ENCODE data around the gene ATP13A2. TPM values are rescaled to one million over a fixed set of nuclear protein-coding genes. Genes with fewer than 3 reads are reported as not detected.

Gene ATP13A2
- polyA plus RNA-seq, 4 donors, result 14.6 to 33.7 (median 17.4) TPM

- DNase-seq, result no peak
- Histone ChIP-seq H3K9me3 (ENCODE audit: control insufficient read depth in 2 of 2, insufficient read depth in 1 of 2, low read depth in 1 of 2, low read length in 1 of 2) (no peaks in the 10 kb centered on the region), H3K4me1 (ENCODE audit: control insufficient read depth in 3 of 3, insufficient read depth in 2 of 3, low read depth in 1 of 3, low read length in 2 of 3) (no peaks in the 10 kb centered on the region), H3K4me3 (ENCODE audit: low read depth in 1 of 3, low read length in 3 of 3) (no peak overlapping the region), H3K27ac (ENCODE audit: low read depth in 1 of 3, low read length in 2 of 3) (no peak overlapping the region), H3K36me3 (ENCODE audit: control insufficient read depth in 3 of 3, insufficient read depth in 2 of 3, low read depth in 1 of 3, low read length in 3 of 3) (peaks cover 0 to 69% (median 7%) of the 10 kb centered on the region in 3 donors), H3K27me3 (ENCODE audit: control insufficient read depth in 3 of 3, insufficient read depth in 3 of 3, low read length in 3 of 3) (no peaks in the 10 kb centered on the region)
- 92 to 97% (median 95%) methylated on average over 9 of the region's 9 CpGs for WGBS, 3 donors
- no peak for FAIRE-seq
Observed at GRCh38 chr1:16992675-16993074, 19.1 kb downstream of the ATP13A2 start.

- H3K4me1 ChIP-seq (ENCODE audit: control insufficient read depth in 3 of 3, insufficient read depth in 2 of 3, low read depth in 1 of 3, low read length in 2 of 3), result no peaks in the 10 kb centered on the region
- no peak for DNase-seq
- WGBS, 3 donors, result 87 to 100% (median 94%) methylated on average over 6 to 12 of the region's 12 CpGs
- peaks cover 0 to 74% (median 7%) of the 10 kb centered on the region in 3 donors for H3K36me3 ChIP-seq (ENCODE audit: control insufficient read depth in 3 of 3, insufficient read depth in 2 of 3, low read depth in 1 of 3, low read length in 3 of 3)
- FAIRE-seq, result no peak
- no peaks in the 10 kb centered on the region for H3K9me3 ChIP-seq (ENCODE audit: control insufficient read depth in 2 of 2, insufficient read depth in 1 of 2, low read depth in 1 of 2, low read length in 1 of 2)
- H3K27ac ChIP-seq (ENCODE audit: low read depth in 1 of 3, low read length in 2 of 3), result no peak overlapping the region
- H3K4me3 ChIP-seq (ENCODE audit: low read depth in 1 of 3, low read length in 3 of 3), result no peak overlapping the region
- H3K27me3 ChIP-seq (ENCODE audit: control insufficient read depth in 3 of 3, insufficient read depth in 3 of 3, low read length in 3 of 3), result no peaks in the 10 kb centered on the region
Observed at GRCh38 chr1:16992102-16992501, 19.6 kb downstream of the ATP13A2 start.

GRCh38 chr1:16991571-16991970, 20.2 kb downstream of the ATP13A2 start:
- Histone ChIP-seq H3K27me3 (ENCODE audit: control insufficient read depth in 3 of 3, insufficient read depth in 3 of 3, low read length in 3 of 3) (no peaks in the 10 kb centered on the region), H3K4me1 (ENCODE audit: control insufficient read depth in 3 of 3, insufficient read depth in 2 of 3, low read depth in 1 of 3, low read length in 2 of 3) (no peaks in the 10 kb centered on the region), H3K36me3 (ENCODE audit: control insufficient read depth in 3 of 3, insufficient read depth in 2 of 3, low read depth in 1 of 3, low read length in 3 of 3) (peaks cover 1 to 75% (median 7%) of the 10 kb centered on the region in 3 donors), H3K9me3 (ENCODE audit: control insufficient read depth in 2 of 2, insufficient read depth in 1 of 2, low read depth in 1 of 2, low read length in 1 of 2) (no peaks in the 10 kb centered on the region), H3K4me3 (ENCODE audit: low read depth in 1 of 3, low read length in 3 of 3) (no peak overlapping the region), H3K27ac (ENCODE audit: low read depth in 1 of 3, low read length in 2 of 3) (no peak overlapping the region)
- DNase-seq (no peak), FAIRE-seq (no peak)
- 96 to 98% (median 97%) methylated on average over 12 of the region's 12 CpGs for WGBS, 3 donors

- no peak overlapping the region for H3K4me3 ChIP-seq (ENCODE audit: low read depth in 1 of 3, low read length in 3 of 3)
- DNase-seq (no peak), FAIRE-seq (no peak)
- 94 to 99% (median 94%) methylated on average over 22 of the region's 22 CpGs for WGBS, 3 donors
- no peaks in the 10 kb centered on the region for H3K9me3 ChIP-seq (ENCODE audit: control insufficient read depth in 2 of 2, insufficient read depth in 1 of 2, low read depth in 1 of 2, low read length in 1 of 2)
- no peaks in the 10 kb centered on the region for H3K4me1 ChIP-seq (ENCODE audit: control insufficient read depth in 3 of 3, insufficient read depth in 2 of 3, low read depth in 1 of 3, low read length in 2 of 3)
- no peak overlapping the region for H3K27ac ChIP-seq (ENCODE audit: low read depth in 1 of 3, low read length in 2 of 3)
- no peaks in the 10 kb centered on the region for H3K27me3 ChIP-seq (ENCODE audit: control insufficient read depth in 3 of 3, insufficient read depth in 3 of 3, low read length in 3 of 3)
- peaks cover 5 to 71% (median 11%) of the 10 kb centered on the region in 3 donors for H3K36me3 ChIP-seq (ENCODE audit: control insufficient read depth in 3 of 3, insufficient read depth in 2 of 3, low read depth in 1 of 3, low read length in 3 of 3)
Observed at GRCh38 chr1:16989676-16990391, 21.9 kb downstream of the ATP13A2 start.

GRCh38 chr1:16988210-16988609, 23.5 kb downstream of the ATP13A2 start:
- H3K4me1 ChIP-seq (ENCODE audit: control insufficient read depth in 3 of 3, insufficient read depth in 2 of 3, low read depth in 1 of 3, low read length in 2 of 3), result peaks cover 0 to under 1% (median 0%) of the 10 kb centered on the region in 3 donors
- H3K9me3 ChIP-seq (ENCODE audit: control insufficient read depth in 2 of 2, insufficient read depth in 1 of 2, low read depth in 1 of 2, low read length in 1 of 2), result no peaks in the 10 kb centered on the region
- DNase-seq, result no peak
- FAIRE-seq, result no peak
- WGBS, 3 donors, result 90 to 96% (median 91%) methylated on average over 12 to 13 of the region's 13 CpGs
- H3K4me3 ChIP-seq (ENCODE audit: low read depth in 1 of 3, low read length in 3 of 3), result no peak overlapping the region
- H3K36me3 ChIP-seq (ENCODE audit: control insufficient read depth in 3 of 3, insufficient read depth in 2 of 3, low read depth in 1 of 3, low read length in 3 of 3), result peaks cover 5 to 66% (median 11%) of the 10 kb centered on the region in 3 donors
- no peaks in the 10 kb centered on the region for H3K27me3 ChIP-seq (ENCODE audit: control insufficient read depth in 3 of 3, insufficient read depth in 3 of 3, low read length in 3 of 3)
- no peak overlapping the region for H3K27ac ChIP-seq (ENCODE audit: low read depth in 1 of 3, low read length in 2 of 3)

GRCh38 chr1:16986962-16987361, 24.8 kb downstream of the ATP13A2 start:
- WGBS, 3 donors, result 84 to 93% (median 93%) methylated on average over 15 to 16 of the region's 16 CpGs
- peaks cover 5 to 58% (median 11%) of the 10 kb centered on the region in 3 donors for H3K36me3 ChIP-seq (ENCODE audit: control insufficient read depth in 3 of 3, insufficient read depth in 2 of 3, low read depth in 1 of 3, low read length in 3 of 3)
- no peaks in the 10 kb centered on the region for H3K27me3 ChIP-seq (ENCODE audit: control insufficient read depth in 3 of 3, insufficient read depth in 3 of 3, low read length in 3 of 3)
- H3K9me3 ChIP-seq (ENCODE audit: control insufficient read depth in 2 of 2, insufficient read depth in 1 of 2, low read depth in 1 of 2, low read length in 1 of 2), result no peaks in the 10 kb centered on the region
- no peak overlapping the region for H3K27ac ChIP-seq (ENCODE audit: low read depth in 1 of 3, low read length in 2 of 3)
- no peak overlapping the region for H3K4me3 ChIP-seq (ENCODE audit: low read depth in 1 of 3, low read length in 3 of 3)
- FAIRE-seq, result no peak
- DNase-seq, result no peak
- H3K4me1 ChIP-seq (ENCODE audit: control insufficient read depth in 3 of 3, insufficient read depth in 2 of 3, low read depth in 1 of 3, low read length in 2 of 3), result peaks cover 0 to 4% (median 0%) of the 10 kb centered on the region in 3 donors

GRCh38 chr1:16986560-16986959, 25.2 kb downstream of the ATP13A2 start:
- no peak for DNase-seq
- WGBS, 3 donors, result 88 to 92% (median 92%) methylated on average over 20 to 23 of the region's 23 CpGs
- H3K9me3 ChIP-seq (ENCODE audit: control insufficient read depth in 2 of 2, insufficient read depth in 1 of 2, low read depth in 1 of 2, low read length in 1 of 2), result no peaks in the 10 kb centered on the region
- H3K36me3 ChIP-seq (ENCODE audit: control insufficient read depth in 3 of 3, insufficient read depth in 2 of 3, low read depth in 1 of 3, low read length in 3 of 3), result peaks cover 5 to 54% (median 11%) of the 10 kb centered on the region in 3 donors
- no peak overlapping the region for H3K27ac ChIP-seq (ENCODE audit: low read depth in 1 of 3, low read length in 2 of 3)
- H3K4me3 ChIP-seq (ENCODE audit: low read depth in 1 of 3, low read length in 3 of 3), result no peak overlapping the region
- FAIRE-seq, result no peak
- H3K27me3 ChIP-seq (ENCODE audit: control insufficient read depth in 3 of 3, insufficient read depth in 3 of 3, low read length in 3 of 3), result peaks cover 0 to under 1% (median 0%) of the 10 kb centered on the region in 3 donors
- peaks cover 0 to 4% (median 0%) of the 10 kb centered on the region in 3 donors for H3K4me1 ChIP-seq (ENCODE audit: control insufficient read depth in 3 of 3, insufficient read depth in 2 of 3, low read depth in 1 of 3, low read length in 2 of 3)

GRCh38 chr1:16986113-16986512, 25.6 kb downstream of the ATP13A2 start:
- H3K9me3 ChIP-seq (ENCODE audit: control insufficient read depth in 2 of 2, insufficient read depth in 1 of 2, low read depth in 1 of 2, low read length in 1 of 2), result no peaks in the 10 kb centered on the region
- WGBS, 3 donors, result 90 to 94% (median 94%) methylated on average over 15 to 19 of the region's 19 CpGs

More at GRCh38 chr1:16986113-16986512, 25.6 kb downstream of the ATP13A2 start:
- FAIRE-seq (no peak), DNase-seq (no peak)
- no peak overlapping the region for H3K4me3 ChIP-seq (ENCODE audit: low read depth in 1 of 3, low read length in 3 of 3)
- no peak overlapping the region for H3K27ac ChIP-seq (ENCODE audit: low read depth in 1 of 3, low read length in 2 of 3)
- H3K27me3 ChIP-seq (ENCODE audit: control insufficient read depth in 3 of 3, insufficient read depth in 3 of 3, low read length in 3 of 3), result peaks cover 0 to 4% (median 0%) of the 10 kb centered on the region in 3 donors
- peaks cover 0 to 4% (median 0%) of the 10 kb centered on the region in 3 donors for H3K4me1 ChIP-seq (ENCODE audit: control insufficient read depth in 3 of 3, insufficient read depth in 2 of 3, low read depth in 1 of 3, low read length in 2 of 3)
- H3K36me3 ChIP-seq (ENCODE audit: control insufficient read depth in 3 of 3, insufficient read depth in 2 of 3, low read depth in 1 of 3, low read length in 3 of 3), result peaks cover 5 to 50% (median 11%) of the 10 kb centered on the region in 3 donors

Data from small intestine (tissue), 7 donors.